HG03108 (cell line): ENCODE results near the gene EEF1AKMT1.
"Not testable (repeated sequence)": the region's sequence is repeated elsewhere in the genome, so short reads cannot be mapped to it uniquely, and the experiment has no call there.

ENCODE experiments used
- ATAC-seq: cut with Tn5 transposase; IDR thresholded peaks from one replicate; pipeline ENCODE4 v1.9.1; 2021; ENCODE audit warnings: moderate library complexity; ENCODE audit not compliant: unreplicated experiment

Gene EEF1AKMT1

GRCh38 chr13:20702530-20702914, 71.2 kb downstream of the EEF1AKMT1 start:
- ATAC-seq: no peak

GRCh38 chr13:20701461-20701860, 72.3 kb downstream of the EEF1AKMT1 start:
- ATAC-seq: no peak

GRCh38 chr13:20700288-20700687, 73.5 kb downstream of the EEF1AKMT1 start:
- ATAC-seq: no peak

GRCh38 chr13:20699715-20700114, 74.0 kb downstream of the EEF1AKMT1 start:
- ATAC-seq: no peak

- no peak for ATAC-seq
Observed at GRCh38 chr13:20696073-20696472, 77.7 kb downstream of the EEF1AKMT1 start.

- ATAC-seq: no peak
Observed at GRCh38 chr13:20691616-20692015, 82.1 kb downstream of the EEF1AKMT1 start.

- no peak for ATAC-seq
Observed at GRCh38 chr13:20689291-20689690, 84.5 kb downstream of the EEF1AKMT1 start.

- no peak for ATAC-seq
Observed at GRCh38 chr13:20686863-20687579, 86.7 kb downstream of the EEF1AKMT1 start.

GRCh38 chr13:20686167-20686566, 87.6 kb downstream of the EEF1AKMT1 start:
- ATAC-seq: no peak

GRCh38 chr13:20685092-20685491, 88.7 kb downstream of the EEF1AKMT1 start:
- ATAC-seq: no peak

- ATAC-seq: no peak
Observed at GRCh38 chr13:20684546-20684945, 89.2 kb downstream of the EEF1AKMT1 start.

GRCh38 chr13:20684041-20684440, 89.7 kb downstream of the EEF1AKMT1 start:
- ATAC-seq: no peak

GRCh38 chr13:20682061-20682460, 91.7 kb downstream of the EEF1AKMT1 start:
- no peak for ATAC-seq

GRCh38 chr13:20681481-20681880, 92.3 kb downstream of the EEF1AKMT1 start:
- ATAC-seq: not testable (repeated sequence)

- ATAC-seq: no peak
Observed at GRCh38 chr13:20680416-20681080, 93.2 kb downstream of the EEF1AKMT1 start.

- no peak for ATAC-seq
Observed at GRCh38 chr13:20679879-20680278, 93.9 kb downstream of the EEF1AKMT1 start.
